H1 (cell line): ENCODE results near the gene GET3. TPM values are rescaled to one million over a fixed set of nuclear protein-coding genes. Genes with fewer than 3 reads are reported as not detected.

Experiments used
- CTCF ChIA-PET: fragments of 300-600 bp; sonication (Branson Sonifier 250); formaldehyde crosslinking; loops from one replicate; lab custom pipeline; 2021; ENCODE audit not compliant: partially characterized antibody; lab: Charles Lee
- POLR2A ChIA-PET: fragments of 300-600 bp; sonication (Branson Sonifier 250); formaldehyde crosslinking; loops from one replicate; lab custom pipeline; 2021; ENCODE audit warnings: inconsistent platforms; ENCODE audit not compliant: partially characterized antibody; lab: Charles Lee
- DNase-seq, 2 experiments: peaks; one replicate each; pipeline versions ENCODE4 v3.0.0 to v3.0.0-alpha.2; 2010 to 2022; ENCODE audit warnings: low spot score in 2 of 2, low read depth in 1 of 2, mixed read lengths in 1 of 2
- FAIRE-seq: peaks from 2 replicates; lab custom pipeline; 2011; peaks lifted over from hg19 to GRCh38; lab: Jason Lieb, UNC
- H2AFZ ChIP-seq: 2 replicates; pipeline ENCODE4 v1.8.1; 2012; ENCODE audit warnings: low read length, inconsistent platforms
- H2AK5ac ChIP-seq: 2 replicates; pipeline ENCODE4 v1.6.1; 2013; ENCODE audit warnings: low read depth, low read length
- H2BK120ac ChIP-seq: replicated peaks from 2 replicates; pipeline ENCODE3; 2013; ENCODE audit warnings: low read depth, low read length, inconsistent platforms
- H2BK12ac ChIP-seq: 2 replicates; pipeline ENCODE4 v1.6.1; 2013; ENCODE audit warnings: low read depth, low read length
- H2BK15ac ChIP-seq: 2 replicates; pipeline ENCODE4 v1.6.1; 2013; ENCODE audit warnings: low read length
- H2BK20ac ChIP-seq: 2 replicates; pipeline ENCODE4 v1.6.1; 2013; ENCODE audit warnings: low read length
- H2BK5ac ChIP-seq: 2 replicates; pipeline ENCODE4 v1.6.1; 2013; ENCODE audit warnings: low read depth, low read length
- H3K14ac ChIP-seq: 2 replicates; pipeline ENCODE4 v1.6.1; 2013; ENCODE audit warnings: inconsistent platforms; ENCODE audit not compliant: insufficient read length
- H3K18ac ChIP-seq: 2 replicates; pipeline ENCODE4 v1.6.1; 2013; ENCODE audit warnings: low read length; ENCODE audit errors: extremely low read depth
- H3K23ac ChIP-seq: 2 replicates; pipeline ENCODE4 v1.6.1; 2013; ENCODE audit warnings: inconsistent platforms; ENCODE audit not compliant: insufficient read length
- H3K23me2 ChIP-seq: 2 replicates; pipeline ENCODE4 v1.6.1; 2013; ENCODE audit warnings: low read depth, low read length
- H3K27ac ChIP-seq: 2 replicates; pipeline ENCODE4 v1.6.1; 2011; ENCODE audit warnings: low read depth, low read length, inconsistent platforms
- H3K27me3 ChIP-seq, 4 experiments: replicated peaks in 1 of 4; 1 replicate in 1 of 4; 2 replicates in 3 of 4; pipeline versions ENCODE4 v1.6.1 to v1.8.1; 2011 to 2013; ENCODE audit warnings: low read length in 3 of 4, mild to moderate bottlenecking in 3 of 4, inconsistent platforms in 2 of 4, mixed read lengths in 2 of 4, moderate library complexity in 1 of 4; ENCODE audit not compliant: control insufficient read depth in 3 of 4, insufficient read depth in 3 of 4; ENCODE audit errors: extremely low read depth in 1 of 4
- H3K36me3 ChIP-seq, 4 experiments: 2 replicates each; pipeline versions ENCODE4 v1.6.1 to v1.8.1; 2011 to 2013; ENCODE audit warnings: mild to moderate bottlenecking in 4 of 4, low read length in 3 of 4, moderate library complexity in 2 of 4, control low read depth in 1 of 4, inconsistent platforms in 1 of 4; ENCODE audit not compliant: insufficient read depth in 4 of 4, control insufficient read depth in 2 of 4
- H3K4ac ChIP-seq: replicated peaks from 2 replicates; pipeline ENCODE3; 2013; ENCODE audit warnings: low read length, low read depth, mixed read lengths, inconsistent platforms; ENCODE audit not compliant: insufficient read length
- H3K4me1 ChIP-seq, 4 experiments: replicated peaks in 1 of 4; 1 replicate in 1 of 4; 2 replicates in 3 of 4; pipeline versions ENCODE4 v1.6.1 to v1.8.1; 2011 to 2013; ENCODE audit warnings: low read length in 3 of 4, inconsistent platforms in 2 of 4, mixed read lengths in 1 of 4; ENCODE audit not compliant: insufficient read depth in 4 of 4, control insufficient read depth in 3 of 4
- H3K4me2 ChIP-seq, 2 experiments: 2 replicates each; pipeline versions ENCODE4 v1.6.1 to v1.8.1; 2011 to 2013; ENCODE audit warnings: low read depth in 2 of 2, low read length in 2 of 2, control low read depth in 1 of 2, inconsistent platforms in 1 of 2, mild to moderate bottlenecking in 1 of 2; ENCODE audit not compliant: insufficient read depth in 1 of 2
- H3K4me3 ChIP-seq, 4 experiments: fragments of 200-600, 300-600 bp in 1 of 4; sonication (generic), shearing (Covaris generic), sonication (Bioruptor Twin) in 1 of 4; 2 replicates each; pipeline versions ENCODE4 v1.5.1 to v1.8.1; 2011 to 2016; ENCODE audit warnings: low read length in 4 of 4, low read depth in 3 of 4, control low read depth in 2 of 4, inconsistent platforms in 2 of 4, mild to moderate bottlenecking in 2 of 4, mixed read lengths in 1 of 4, moderate library complexity in 1 of 4; ENCODE audit not compliant: insufficient read depth in 2 of 4; ENCODE audit errors: extremely low read depth in 1 of 4
- H3K56ac ChIP-seq: replicated peaks from 2 replicates; pipeline ENCODE3; 2013; ENCODE audit warnings: low read depth, mild to moderate bottlenecking, mixed read lengths, low read length, inconsistent platforms; ENCODE audit not compliant: insufficient read length
- H3K79me1 ChIP-seq: 2 replicates; pipeline ENCODE4 v1.6.1; 2013; ENCODE audit warnings: low read depth, low read length, control low read depth
- H3K79me2 ChIP-seq, 2 experiments: 2 replicates each; pipeline versions ENCODE4 v1.6.1 to v1.8.1; 2012 to 2013; ENCODE audit warnings: low read length in 2 of 2, mild to moderate bottlenecking in 2 of 2, inconsistent platforms in 1 of 2; ENCODE audit not compliant: insufficient read depth in 2 of 2, control insufficient read depth in 1 of 2
- H3K9ac ChIP-seq, 4 experiments: replicated peaks in 1 of 4; 1 replicate in 1 of 4; 2 replicates in 3 of 4; pipeline versions ENCODE4 v1.6.1 to v1.8.1; 2011 to 2013; ENCODE audit warnings: low read depth in 3 of 4, low read length in 3 of 4, control low read depth in 2 of 4, mild to moderate bottlenecking in 2 of 4, moderate library complexity in 2 of 4, inconsistent platforms in 1 of 4; ENCODE audit errors: extremely low read depth in 1 of 4
- H3K9me3 ChIP-seq, 2 experiments: 2 replicates each; pipeline versions ENCODE4 v1.6.1 to v1.8.1; 2012 to 2013; ENCODE audit warnings: mild to moderate bottlenecking in 2 of 2, moderate library complexity in 2 of 2, control low read depth in 1 of 2, inconsistent platforms in 1 of 2, low read depth in 1 of 2, low read length in 1 of 2, mixed read lengths in 1 of 2; ENCODE audit not compliant: insufficient read depth in 2 of 2
- H4K20me1 ChIP-seq, 2 experiments: replicated peaks in 1 of 2; 2 replicates each; pipeline versions ENCODE3 to v1.8.1; 2011 to 2013; ENCODE audit warnings: inconsistent platforms in 2 of 2, low read length in 2 of 2, mild to moderate bottlenecking in 1 of 2; ENCODE audit not compliant: insufficient read depth in 2 of 2, control insufficient read depth in 1 of 2
- H4K5ac ChIP-seq: 2 replicates; pipeline ENCODE4 v1.6.1; 2013; ENCODE audit warnings: low read length, low read depth, mixed read lengths, inconsistent platforms; ENCODE audit not compliant: insufficient read length
- H4K8ac ChIP-seq: 2 replicates; pipeline ENCODE4 v1.8.0; 2013; ENCODE audit warnings: mild to moderate bottlenecking, moderate library complexity, low read length, inconsistent platforms; ENCODE audit not compliant: insufficient read depth; ENCODE audit errors: extremely low read depth
- H4K91ac ChIP-seq: replicated peaks from 2 replicates; pipeline ENCODE3; 2013; ENCODE audit warnings: low read length, mixed read lengths, inconsistent platforms; ENCODE audit not compliant: insufficient read length
- BACH1 ChIP-seq: IDR thresholded peaks from 2 replicates; pipeline ENCODE4 v1.6.1; 2012; ENCODE audit warnings: low read length, improper control_type of control experiment
- CHD2 ChIP-seq: IDR thresholded peaks from 2 replicates; pipeline ENCODE4 v1.6.1; 2012; ENCODE audit warnings: low read length, improper control_type of control experiment
- CTBP2 ChIP-seq: IDR thresholded peaks from 2 replicates; pipeline ENCODE4 v1.7.0; 2011; ENCODE audit warnings: borderline replicate concordance, mild to moderate bottlenecking, moderate library complexity, mixed read lengths, low read length; ENCODE audit not compliant: insufficient read depth, insufficient read length
- GTF2F1 ChIP-seq: IDR thresholded peaks from 2 replicates; pipeline ENCODE4 v1.6.1; 2012; ENCODE audit warnings: low read depth, low read length, improper control_type of control experiment, borderline replicate concordance
- POU5F1 ChIP-seq: IDR thresholded peaks from 2 replicates; pipeline ENCODE4 v1.6.1; 2011; ENCODE audit warnings: low read depth, mild to moderate bottlenecking, low read length, moderate library complexity
- RBBP5 ChIP-seq: IDR thresholded peaks from 2 replicates; pipeline ENCODE4 v1.7.1; 2012; ENCODE audit warnings: low read depth, mild to moderate bottlenecking, inconsistent platforms, low read length, moderate library complexity, borderline replicate concordance
- RNF2 ChIP-seq: fragments of 200-900, 300-1000 bp; sonication (generic); IDR thresholded peaks from 2 replicates; pipeline ENCODE4 v1.7.1; 2016; ENCODE audit warnings: borderline replicate concordance, low read depth, mild to moderate bottlenecking, antibody characterized with exemption, low read length; ENCODE audit not compliant: poor library complexity, severe bottlenecking; ENCODE audit errors: missing control alignments
- SIRT6 ChIP-seq: IDR thresholded peaks from one replicate; pipeline ENCODE4 v1.7.1; 2012; ENCODE audit warnings: low read length, inconsistent platforms
- SP4 ChIP-seq: IDR thresholded peaks from 2 replicates; pipeline ENCODE4 v1.6.1; 2012; ENCODE audit warnings: low read length, inconsistent platforms
- TCF12 ChIP-seq: IDR thresholded peaks from 2 replicates; pipeline ENCODE4 v1.6.1; 2011; ENCODE audit warnings: low read depth, mild to moderate bottlenecking, low read length
- YY1 ChIP-seq: IDR thresholded peaks from 2 replicates; pipeline ENCODE4 v1.6.1; 2011; ENCODE audit warnings: low read depth, mild to moderate bottlenecking, low read length
- WGBS, 2 experiments: shearing (Covaris generic) in 1 of 2; methylation state at CpG; one replicate each; pipeline versions ENCODE4 v1.1.6 to v1.1.7; 2013 to 2015; ENCODE audit warnings: low lambda C conversion rate in 2 of 2, mixed read lengths in 2 of 2, inconsistent platforms in 1 of 2, low coverage in 1 of 2, missing lambda C conversion rate in 1 of 2; ENCODE audit not compliant: insufficient replicate concordance in 2 of 2, insufficient coverage in 1 of 2, insufficient read length in 1 of 2; ENCODE audit errors: extremely low coverage in 1 of 2, missing lambda C conversion rate in 1 of 2; 5-methylcytosine and 5-hydroxymethylcytosine counted together
- polyA plus RNA-seq, 7 experiments: library from polyadenylated mRNA; depleted of rRNA in 3 of 7; stranded (reverse) in 5 of 7; unstranded in 2 of 7; fragments of >200 nt in 5 of 7; fragments of 200-250 nt in 2 of 7; gene quantifications; 1 replicate in 5 of 7; 2 replicates in 1 of 7; 4 replicates in 1 of 7; pipeline versions ENCODE4 v1.2.1 to v1.2.3, GENCODE V29; 2011 to 2013; ENCODE audit warnings: missing spikeins in 2 of 7, mixed read lengths in 2 of 7
- total RNA-seq: library from RNA; stranded (reverse); fragmentation: NEBNext Ultra II Directional; extraction: Animal tissue kit (Norgen Biotek cat#: 25700); gene quantifications from 2 replicates; pipeline ENCODE4 v1.2.1, GENCODE V29; 2021

GET3 gene
- total and polyA plus RNA-seq, 2 of the 8 experiments (the other 6 are each of a cell fraction or from before 2014, with no cell fraction given) = 105 to 297 TPM

- H2BK120ac ChIP-seq = peak within 1 kb of the TSS; percentile 24
- no peak within 1 kb of the TSS for H2BK20ac ChIP-seq
- no peaks in the 10 kb centered on the region for H3K79me1 ChIP-seq
- peak within 1 kb of the TSS; percentile 99 for H4K8ac ChIP-seq
- 0 out of 2 replicates have a peak within 1 kb of the TSS, but pooled peaks have one; percentile 60 for H2BK12ac ChIP-seq
- no peak within 1 kb of the TSS for H2BK15ac ChIP-seq
- no peak within 1 kb of the TSS for H3K4ac ChIP-seq
- POLR2A ChIA-PET = interaction anchor here (0.6 to 9.2 kb wide), 23 partner anchors 10 to 458 kb away, joined by 3 to 93 read pairs (median 4); partner anchors contain the start of genes BEST2, DHPS, GET3 and GNG14
- peaks cover 0 to 4% (median 3%) of the 10 kb centered on the region in 4 experiments; a peak in 2 of 7 replicates for H3K4me1 ChIP-seq
- peak within 1 kb of the TSS; percentile 67 for H4K5ac ChIP-seq
- peak within 1 kb of the TSS; percentile 63; the same call in 1 of the 2 replicates for H2BK5ac ChIP-seq
- H3K27ac ChIP-seq = peak within 1 kb of the TSS; percentile 83
- no peak within 1 kb of the TSS for H3K14ac ChIP-seq
- no peak within 1 kb of the TSS for H2AK5ac ChIP-seq
- peak within 1 kb of the TSS; percentile 68 to 87 (median 82) for H3K4me3 ChIP-seq
- peaks cover 9 to 29% (median 14%) of the 10 kb centered on the region in 4 experiments for H3K36me3 ChIP-seq
- H3K79me2 ChIP-seq = no peaks in the 10 kb centered on the region
- DNase-seq (peak; percentile 88 to 99), FAIRE-seq (peak; percentile 63)
- no peak within 1 kb of the TSS for H3K56ac ChIP-seq
- H2AFZ ChIP-seq = peak within 1 kb of the TSS; percentile 91
- peak within 1 kb of the TSS; percentile 78 to 95 for H3K4me2 ChIP-seq
- no peak within 1 kb of the TSS for H3K18ac ChIP-seq
- H4K91ac ChIP-seq = no peak within 1 kb of the TSS
- no peaks in the 10 kb centered on the region for H3K9me3 ChIP-seq
- H3K23ac ChIP-seq = no peak within 1 kb of the TSS
- peaks cover 7% of the 10 kb centered on the region; the same call in 1 of the 2 replicates for H3K23me2 ChIP-seq
- CTCF ChIA-PET = interaction anchor here (0.6 to 1.7 kb wide), 7 partner anchors 9 to 188 kb away, joined by 3 to 6 read pairs (median 3); no protein-coding TSS in a partner anchor
- 13% methylated on average over 59 of the region's 59 CpGs; no CpG with 5 or more reads in 1 of the 2 experiments for WGBS, 2 experiments
- H3K27me3 ChIP-seq = no peaks in the 10 kb centered on the region
- peaks cover 4% of the 10 kb centered on the region in 2 experiments for H4K20me1 ChIP-seq
- peak within 1 kb of the TSS in 3 of 4 experiments; percentile 75 to 93 (median 80); a peak in 6 of 7 replicates for H3K9ac ChIP-seq
- TF ChIP-seq TCF12 = no peak
- TF ChIP-seq RBBP5 = peak; percentile 69; the same call in 1 of the 2 replicates
- 0 out of 2 replicates have a peak, but pooled peaks have one; percentile 44 for TF ChIP-seq YY1
- TF ChIP-seq CHD2 = no peak
- no peak for TF ChIP-seq RNF2
- TF ChIP-seq GTF2F1 = no peak
- TF ChIP-seq POU5F1 = no peak
- TF ChIP-seq SP4 = no peak
- TF ChIP-seq BACH1 = no peak
- no peak for TF ChIP-seq CTBP2
- no peak for TF ChIP-seq SIRT6
These were observed 40.6 kb upstream of the GET3 start, which contains the start of gene FBXW9 for GRCh38 chr19:12696366-12697335. FBXW9 (minus strand) TSS chr19:12696631; CDS start chr19:12696581, 50 bp downstream.
